ENCODE data around the gene RDX.

DNA sequence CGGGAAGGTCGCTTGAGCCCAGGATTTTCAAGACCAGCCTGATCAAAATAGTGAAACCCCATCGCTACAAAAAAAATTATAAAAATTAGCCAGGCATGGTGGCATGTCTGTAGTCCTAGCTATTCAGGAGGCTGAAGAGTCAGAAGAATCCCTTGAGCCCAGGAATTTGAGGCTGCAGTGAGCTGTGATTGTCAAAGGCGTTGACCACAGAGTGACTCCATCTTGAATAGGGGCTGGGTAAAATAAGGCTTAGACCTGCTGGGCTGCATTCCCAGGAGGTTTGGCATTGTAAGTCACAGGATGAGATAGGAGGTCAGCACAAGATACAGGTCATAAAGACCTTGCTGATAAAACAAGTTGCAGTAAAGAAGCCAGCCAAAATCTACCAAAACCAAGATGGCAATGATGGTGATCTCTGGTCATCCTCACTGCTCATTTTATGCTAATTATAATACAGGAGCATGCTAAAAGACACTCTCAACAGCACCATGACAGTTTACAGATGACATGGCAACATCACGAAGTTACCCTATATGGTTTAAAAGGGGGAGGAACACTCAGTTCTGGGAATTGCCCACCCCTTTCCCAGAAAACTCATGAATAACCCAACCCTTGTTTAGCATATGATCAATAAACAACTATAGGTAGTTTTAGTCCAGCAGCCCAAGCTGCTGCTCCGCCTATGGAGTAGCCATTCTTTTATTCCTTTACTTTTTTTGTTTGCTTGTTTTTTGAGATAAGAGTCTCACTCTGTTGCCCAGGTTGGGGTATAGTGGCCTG is 2.8 kb upstream of the RDX start:
- no peak for TF ChIP-seq POLR2A (IDR thresholded peaks at IDR 0.05; ENCODE audit: low read depth, low read length)
- TF ChIP-seq POLR2AphosphoS5 (IDR thresholded peaks at IDR 0.05; ENCODE audit: low read depth, low read length) = no peak
- TF ChIP-seq TAF1 (IDR thresholded peaks at IDR 0.05; ENCODE audit: borderline replicate concordance, low read depth, low read length) = no peak
